H1 (cell line): ENCODE results near the gene TBC1D19. TPM values are rescaled to one million over a fixed set of nuclear protein-coding genes. Genes with fewer than 3 reads are reported as not detected.

Experiments used
- EGR1 ChIP-seq: IDR thresholded peaks from 2 replicates; pipeline ENCODE4 v1.6.1; 2011; ENCODE audit warnings: low read depth, low read length, borderline replicate concordance
- JUN ChIP-seq: IDR thresholded peaks from 2 replicates; pipeline ENCODE4 v1.6.1; 2011; ENCODE audit warnings: low read depth, mild to moderate bottlenecking, improper control_type of control experiment, low read length
- JUND ChIP-seq: IDR thresholded peaks from 2 replicates; pipeline ENCODE4 v1.6.1; 2011; ENCODE audit warnings: mild to moderate bottlenecking, improper control_type of control experiment, low read length
- NANOG ChIP-seq: IDR thresholded peaks from 2 replicates; pipeline ENCODE4 v1.6.1; 2011; ENCODE audit warnings: low read length, low read depth, mild to moderate bottlenecking, inconsistent platforms; ENCODE audit not compliant: insufficient read depth, poor library complexity, severe bottlenecking
- SP1 ChIP-seq: IDR thresholded peaks from 2 replicates; pipeline ENCODE4 v1.6.1; 2011; ENCODE audit warnings: low read depth, low read length
- polyA plus RNA-seq, 7 experiments: library from polyadenylated mRNA; depleted of rRNA in 3 of 7; stranded (reverse) in 5 of 7; unstranded in 2 of 7; fragments of >200 nt in 5 of 7; fragments of 200-250 nt in 2 of 7; gene quantifications; 1 replicate in 5 of 7; 2 replicates in 1 of 7; 4 replicates in 1 of 7; pipeline versions ENCODE4 v1.2.1 to v1.2.3, GENCODE V29; 2011 to 2013; ENCODE audit warnings: missing spikeins in 2 of 7, mixed read lengths in 2 of 7
- total RNA-seq: library from RNA; stranded (reverse); fragmentation: NEBNext Ultra II Directional; extraction: Animal tissue kit (Norgen Biotek cat#: 25700); gene quantifications from 2 replicates; pipeline ENCODE4 v1.2.1, GENCODE V29; 2021
- TF ChIP-seq, protein P1 (sequence below), 3 experiments: IDR thresholded peaks; 1 replicate in 2 of 3; 2 replicates in 1 of 3; pipeline versions ENCODE4 v1.5.1 to v1.6.1; 2011; ENCODE audit warnings: low read length in 3 of 3, mild to moderate bottlenecking in 3 of 3, inconsistent platforms in 2 of 3, low read depth in 1 of 3, moderate library complexity in 1 of 3; ENCODE audit not compliant: insufficient read depth in 1 of 3; ENCODE audit errors: control extremely low read depth in 1 of 3

Gene TBC1D19
- total and polyA plus RNA-seq, 2 of the 8 experiments (the other 6 are each of a cell fraction or from before 2014, with no cell fraction given): 1.9 to 3.5 TPM

DNA sequence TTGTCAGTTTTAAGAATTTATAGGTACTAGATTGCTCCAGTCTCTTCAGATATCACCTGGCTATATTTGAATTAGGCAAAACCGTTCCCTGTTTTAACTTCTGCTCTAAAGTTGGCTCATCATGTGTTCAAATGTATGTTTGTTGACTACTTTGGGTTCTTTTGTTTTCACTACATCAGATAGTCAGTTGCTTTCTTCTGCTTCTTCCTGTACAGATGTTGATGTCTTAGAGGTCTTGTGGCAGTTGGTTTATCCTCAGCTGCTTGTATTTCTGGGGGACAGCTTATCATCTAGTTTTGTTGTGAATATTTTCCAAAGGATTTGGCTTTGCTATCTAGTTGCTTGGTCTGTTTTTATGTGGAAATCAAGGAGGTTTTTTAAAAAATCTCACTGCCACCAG is 28.0 kb downstream of the TBC1D19 start (continued):
- TF ChIP-seq JUND (no peak), NANOG (no peak), SP1 (no peak), JUN (no peak), EGR1 (no peak)
- TF ChIP-seq, protein P1, sequence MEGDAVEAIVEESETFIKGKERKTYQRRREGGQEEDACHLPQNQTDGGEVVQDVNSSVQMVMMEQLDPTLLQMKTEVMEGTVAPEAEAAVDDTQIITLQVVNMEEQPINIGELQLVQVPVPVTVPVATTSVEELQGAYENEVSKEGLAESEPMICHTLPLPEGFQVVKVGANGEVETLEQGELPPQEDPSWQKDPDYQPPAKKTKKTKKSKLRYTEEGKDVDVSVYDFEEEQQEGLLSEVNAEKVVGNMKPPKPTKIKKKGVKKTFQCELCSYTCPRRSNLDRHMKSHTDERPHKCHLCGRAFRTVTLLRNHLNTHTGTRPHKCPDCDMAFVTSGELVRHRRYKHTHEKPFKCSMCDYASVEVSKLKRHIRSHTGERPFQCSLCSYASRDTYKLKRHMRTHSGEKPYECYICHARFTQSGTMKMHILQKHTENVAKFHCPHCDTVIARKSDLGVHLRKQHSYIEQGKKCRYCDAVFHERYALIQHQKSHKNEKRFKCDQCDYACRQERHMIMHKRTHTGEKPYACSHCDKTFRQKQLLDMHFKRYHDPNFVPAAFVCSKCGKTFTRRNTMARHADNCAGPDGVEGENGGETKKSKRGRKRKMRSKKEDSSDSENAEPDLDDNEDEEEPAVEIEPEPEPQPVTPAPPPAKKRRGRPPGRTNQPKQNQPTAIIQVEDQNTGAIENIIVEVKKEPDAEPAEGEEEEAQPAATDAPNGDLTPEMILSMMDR (IDR thresholded peaks at IDR 0.05; ENCODE audit: control extremely low read depth in 1 of 3, insufficient read depth in 1 of 3, low read depth in 1 of 3, low read length in 3 of 3): no peak
